Activated CD4-positive, alpha-beta memory T cell treated with anti-CD3 and anti-CD28 coated beads, Interleukin-2, amount 10 ng/mL, durations not matched to agents 7 days and 5 days (primary cell): ENCODE measurements around the gene BTBD9. TPM values are rescaled to one million over a fixed set of nuclear protein-coding genes. Genes with fewer than 3 reads are reported as not detected.
"Not testable (repeated sequence)": the region's sequence is repeated elsewhere in the genome, so short reads cannot be mapped to it uniquely, and the experiment has no call there.

ENCODE experiments used
- CTCF ChIA-PET: fragments of 350-600 bp; sonication (Branson Sonifier 250); formaldehyde crosslinking; loops from one replicate; lab custom pipeline; 2021; ENCODE audit warnings: antibody characterized with exemption, inconsistent platforms; lab: Charles Lee
- POLR2A ChIA-PET: fragments of 350-600 bp; sonication (Branson Sonifier 250); formaldehyde crosslinking; loops from one replicate; lab custom pipeline; 2021; ENCODE audit warnings: antibody characterized with exemption; lab: Charles Lee
- DNase-seq: peaks from one replicate; pipeline ENCODE4 v3.0.0-alpha.2; 2020
- H3K27ac Mint-ChIP-seq: one replicate; pipeline ENCODE4 v1.8.0; 2021; ENCODE audit warnings: mild to moderate bottlenecking, mixed read lengths
- H3K27me3 Mint-ChIP-seq: one replicate; pipeline ENCODE4 v1.8.0; 2021; ENCODE audit warnings: mixed read lengths
- H3K36me3 Mint-ChIP-seq: one replicate; pipeline ENCODE4 v1.8.0; 2021; ENCODE audit warnings: low read depth, mixed read lengths
- H3K4me1 Mint-ChIP-seq: one replicate; pipeline ENCODE4 v1.8.0; 2021; ENCODE audit warnings: mixed read lengths
- H3K4me3 Mint-ChIP-seq: one replicate; pipeline ENCODE4 v1.8.0; 2021; ENCODE audit warnings: mild to moderate bottlenecking, mixed read lengths
- H3K9me3 Mint-ChIP-seq: one replicate; pipeline ENCODE4 v1.8.0; 2021; ENCODE audit warnings: mixed read lengths
- total RNA-seq, 2 experiments: library from RNA; stranded (reverse); gene quantifications; one replicate each; pipeline ENCODE4 v1.2.3, GENCODE V29; 2021

The BTBD9 gene
- total RNA-seq, 2 experiments from 2014 or later = 14.7 to 16.1 TPM

DNA sequence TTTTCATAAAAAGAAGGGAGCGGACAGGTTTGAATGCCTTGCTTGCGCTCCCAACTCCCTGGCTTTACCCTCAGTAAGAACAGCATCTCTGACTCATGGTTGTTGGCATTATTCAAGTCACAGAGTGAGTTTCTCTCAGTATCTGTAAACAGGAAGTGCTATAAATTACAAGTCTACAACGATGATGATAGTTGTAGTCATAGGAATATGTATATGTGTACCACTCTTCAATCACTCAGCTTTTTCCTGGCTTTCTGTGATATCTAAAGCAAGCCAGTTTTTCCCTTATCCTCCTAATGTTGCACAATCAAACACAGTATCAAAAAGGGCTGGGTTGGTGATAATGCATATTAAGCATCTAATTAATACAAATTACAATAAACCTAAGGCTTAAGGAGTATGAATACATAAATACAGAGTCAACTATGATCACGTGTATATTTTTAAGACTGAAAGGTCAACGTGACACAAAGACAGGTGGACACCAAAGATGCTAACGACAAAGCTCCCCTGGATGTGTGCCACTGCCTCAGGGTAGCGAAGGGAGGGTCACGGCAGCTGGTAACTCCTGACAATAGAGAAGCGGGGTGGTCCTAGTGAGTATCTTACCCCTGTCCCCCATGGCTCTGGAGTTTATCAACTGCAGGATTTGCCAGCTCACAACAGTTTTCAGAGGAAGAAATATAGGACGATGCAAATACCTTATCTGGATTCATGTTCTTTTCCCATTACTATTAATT, 202.8 kb downstream of the BTBD9 start:
- ChIA-PET POLR2A (no interaction called here), CTCF (interaction anchor here (1.1 kb wide), 1 partner anchor 11 kb away, joined by 3 read pairs; no protein-coding TSS in a partner anchor)
- Mint-ChIP-seq H3K36me3 (no peaks in the 10 kb centered on the region), H3K27me3 (no peaks in the 10 kb centered on the region), H3K9me3 (peaks cover 5% of the 10 kb centered on the region), H3K4me1 (peaks cover 8% of the 10 kb centered on the region), H3K4me3 (no peak overlapping the region), H3K27ac (no peak overlapping the region)
- DNase-seq = no peak

DNA sequence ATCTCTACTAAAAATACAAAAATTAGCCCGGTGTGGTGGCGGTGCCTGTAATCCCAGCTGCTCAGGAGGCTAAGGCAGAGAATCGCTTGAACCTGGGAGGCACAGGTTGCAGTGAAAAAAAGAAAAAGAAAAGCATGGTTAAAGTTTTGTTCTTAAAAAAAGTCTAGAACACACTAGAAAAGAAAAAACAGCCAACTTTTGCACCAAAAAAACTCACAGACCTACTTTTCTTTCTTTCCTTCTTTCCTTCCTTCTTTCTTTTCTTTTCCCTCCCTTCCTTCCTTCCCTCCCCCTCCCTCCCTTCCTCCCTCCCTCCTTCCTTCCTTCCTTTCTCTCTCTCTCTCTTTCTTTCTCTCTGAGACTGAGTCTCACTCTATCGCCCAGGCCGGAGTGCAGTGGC, 204.4 kb downstream of the BTBD9 start:
- no peaks in the 10 kb centered on the region for H3K36me3 Mint-ChIP-seq
- peaks cover 10% of the 10 kb centered on the region for H3K4me1 Mint-ChIP-seq
- CTCF ChIA-PET = no interaction called here
- POLR2A ChIA-PET = no interaction called here
- peaks cover 5% of the 10 kb centered on the region for H3K9me3 Mint-ChIP-seq
- no peak for DNase-seq
- H3K27me3 Mint-ChIP-seq = no peaks in the 10 kb centered on the region
- H3K27ac Mint-ChIP-seq = no peak overlapping the region
- H3K4me3 Mint-ChIP-seq = no peak overlapping the region

DNA sequence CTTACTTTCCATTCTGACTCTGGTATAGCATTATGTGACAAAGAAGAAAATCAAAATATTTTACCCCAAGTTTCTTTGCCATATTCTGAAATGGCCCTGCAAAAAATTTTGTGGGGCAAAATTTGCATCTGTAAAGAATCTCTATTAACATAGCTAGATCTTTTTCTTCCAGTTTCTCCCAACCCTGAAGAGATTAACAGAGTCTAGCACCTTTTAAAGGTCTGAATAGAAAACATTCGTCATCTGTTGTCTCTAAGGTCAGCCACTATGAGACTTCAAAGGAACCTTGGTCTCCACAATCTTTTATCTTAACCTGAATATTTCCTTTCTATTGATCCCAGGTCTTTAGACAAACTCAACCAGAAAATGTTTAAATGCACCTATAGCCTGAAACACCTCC, 205.7 kb downstream of the BTBD9 start:
- no peak for DNase-seq
- Mint-ChIP-seq H3K27ac (no peak overlapping the region), H3K36me3 (no peaks in the 10 kb centered on the region), H3K4me1 (peaks cover 10% of the 10 kb centered on the region), H3K4me3 (no peak overlapping the region), H3K9me3 (peaks cover 5% of the 10 kb centered on the region), H3K27me3 (no peaks in the 10 kb centered on the region)
- POLR2A ChIA-PET = no interaction called here
- CTCF ChIA-PET = no interaction called here

DNA sequence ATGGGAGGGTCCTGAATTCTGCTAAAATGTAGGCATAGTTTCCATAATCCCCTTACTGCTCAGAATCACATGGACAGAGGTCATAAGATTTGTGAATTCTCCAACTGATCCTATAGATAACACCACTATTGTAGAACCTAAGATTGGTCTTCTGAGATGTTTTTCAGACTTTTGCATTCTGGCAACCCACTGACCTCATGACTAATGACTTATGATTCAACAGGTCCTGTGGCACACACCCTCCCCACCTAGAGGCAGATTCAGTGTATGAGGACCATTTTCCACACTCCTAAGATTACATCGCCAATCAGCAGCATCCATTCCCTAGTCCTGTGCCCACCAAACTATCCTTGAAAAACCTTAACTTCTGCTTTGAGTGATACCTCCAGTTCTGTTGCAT, 207.2 kb downstream of the BTBD9 start:
- Mint-ChIP-seq H3K36me3 (no peaks in the 10 kb centered on the region), H3K4me3 (no peak overlapping the region)
- POLR2A ChIA-PET = no interaction called here

DNA sequence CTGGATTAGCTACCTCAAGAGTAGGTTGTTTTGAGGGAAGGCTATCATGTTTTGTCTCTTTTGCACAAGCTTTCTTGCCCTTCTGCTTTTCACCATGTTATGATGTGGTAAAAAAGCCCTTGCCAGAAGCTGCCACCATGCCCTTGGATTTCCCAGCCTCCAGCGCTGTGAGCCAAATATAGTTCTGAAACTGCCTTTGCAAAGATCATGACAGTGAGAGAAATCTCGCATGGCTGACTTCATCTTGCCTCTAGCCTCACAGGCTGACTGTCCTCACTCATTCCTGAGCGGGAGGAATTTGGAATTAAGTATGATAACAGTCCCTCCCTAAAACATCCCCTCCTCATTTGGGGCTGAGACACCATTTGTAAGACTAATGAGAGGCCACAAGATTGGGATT, 207.7 kb downstream of the BTBD9 start:
- Mint-ChIP-seq H3K27ac (no peak overlapping the region), H3K36me3 (no peaks in the 10 kb centered on the region), H3K4me1 (peaks cover 10% of the 10 kb centered on the region), H3K9me3 (peaks cover 5% of the 10 kb centered on the region), H3K27me3 (no peaks in the 10 kb centered on the region), H3K4me3 (no peak overlapping the region)
- POLR2A ChIA-PET = no interaction called here
- CTCF ChIA-PET = no interaction called here
- no peak for DNase-seq

More for the DNA sequence above, 207.2 kb downstream of the BTBD9 start:
- CTCF ChIA-PET = no interaction called here
- Mint-ChIP-seq H3K9me3 (peaks cover 5% of the 10 kb centered on the region), H3K4me1 (peaks cover 10% of the 10 kb centered on the region), H3K27ac (no peak overlapping the region), H3K27me3 (no peaks in the 10 kb centered on the region)
- DNase-seq = no peak

GRCh38 chr6:38429546-38429945, 210.2 kb downstream of the BTBD9 start:
- DNase-seq = no peak
- ChIA-PET CTCF (no interaction called here), POLR2A (no interaction called here)
- Mint-ChIP-seq H3K36me3 (no peaks in the 10 kb centered on the region), H3K27me3 (no peaks in the 10 kb centered on the region), H3K9me3 (peaks cover 5% of the 10 kb centered on the region), H3K27ac (no peak overlapping the region), H3K4me3 (no peak overlapping the region), H3K4me1 (peaks cover 5% of the 10 kb centered on the region)

DNA sequence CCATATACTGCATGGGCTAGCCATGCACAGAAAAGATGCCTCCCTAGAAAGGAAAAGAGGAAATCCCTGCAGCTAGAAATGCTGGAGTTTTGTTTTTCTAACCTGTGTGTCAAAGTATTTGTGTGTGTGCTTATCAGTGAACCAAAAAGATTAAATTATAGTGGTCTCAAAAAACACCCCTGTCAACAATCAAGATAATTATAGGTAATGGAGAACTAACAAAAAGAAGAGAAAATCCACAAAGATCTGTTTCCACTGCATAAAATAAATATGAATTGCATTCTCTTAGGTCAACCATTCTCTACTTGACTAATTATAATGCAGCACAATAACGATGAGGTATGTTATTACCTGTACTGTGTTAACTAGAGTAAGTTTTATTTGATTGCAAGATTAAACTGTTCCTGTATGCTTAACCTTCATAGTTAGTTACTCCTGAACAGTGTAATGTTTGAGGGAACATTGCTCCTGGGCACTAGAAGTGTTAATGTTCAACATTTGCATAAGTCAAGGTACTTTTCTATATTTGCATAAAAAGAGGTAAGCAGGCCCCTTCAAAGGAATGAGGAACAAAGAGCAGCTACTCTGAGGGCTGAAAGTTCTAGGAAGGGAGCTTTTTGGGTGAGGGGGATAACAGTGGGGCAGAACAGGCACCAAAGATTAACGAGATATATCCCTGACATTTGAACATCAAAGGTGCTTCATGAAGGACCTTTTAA, 212.1 kb downstream of the BTBD9 start:
- Mint-ChIP-seq H3K36me3 (no peaks in the 10 kb centered on the region), H3K4me3 (no peak overlapping the region), H3K9me3 (peaks cover 5% of the 10 kb centered on the region), H3K4me1 (peaks cover 5% of the 10 kb centered on the region), H3K27me3 (no peaks in the 10 kb centered on the region), H3K27ac (no peak overlapping the region)
- DNase-seq = no peak
- ChIA-PET POLR2A (no interaction called here), CTCF (no interaction called here)

GRCh38 chr6:38425788-38426488, 213.8 kb downstream of the BTBD9 start:
- POLR2A ChIA-PET, H3K4me1 Mint-ChIP-seq, H3K4me3 Mint-ChIP-seq, DNase-seq, H3K27ac Mint-ChIP-seq, H3K36me3 Mint-ChIP-seq, H3K9me3 Mint-ChIP-seq, H3K27me3 Mint-ChIP-seq, CTCF ChIA-PET: not testable (repeated sequence)

DNA sequence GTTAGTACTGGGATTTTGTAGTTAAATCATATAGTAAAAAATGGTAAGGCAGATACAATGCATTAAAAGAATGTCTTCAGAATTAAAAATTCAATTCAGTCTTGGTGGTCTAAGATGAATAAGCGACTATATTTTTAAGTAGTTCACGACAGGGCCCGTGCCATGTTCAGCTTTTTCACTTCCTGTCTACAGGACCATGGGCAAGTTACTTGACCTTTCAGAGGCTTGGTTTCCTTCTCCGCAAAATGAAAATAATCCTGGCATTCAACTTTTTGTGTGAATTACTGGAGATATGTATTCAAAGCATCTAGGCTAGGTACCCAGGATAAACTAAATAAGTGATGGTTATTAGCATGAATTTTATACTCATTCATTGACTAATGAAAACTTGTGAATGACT, 216.0 kb downstream of the BTBD9 start:
- Mint-ChIP-seq H3K27ac (no peak overlapping the region), H3K27me3 (no peaks in the 10 kb centered on the region), H3K4me3 (no peak overlapping the region), H3K36me3 (no peaks in the 10 kb centered on the region), H3K9me3 (no peaks in the 10 kb centered on the region), H3K4me1 (no peaks in the 10 kb centered on the region)
- DNase-seq = no peak
- POLR2A ChIA-PET = no interaction called here
- CTCF ChIA-PET = interaction anchor here (0.6 kb wide), 1 partner anchor 1098 kb away, joined by 3 read pairs; no protein-coding TSS in a partner anchor

DNA sequence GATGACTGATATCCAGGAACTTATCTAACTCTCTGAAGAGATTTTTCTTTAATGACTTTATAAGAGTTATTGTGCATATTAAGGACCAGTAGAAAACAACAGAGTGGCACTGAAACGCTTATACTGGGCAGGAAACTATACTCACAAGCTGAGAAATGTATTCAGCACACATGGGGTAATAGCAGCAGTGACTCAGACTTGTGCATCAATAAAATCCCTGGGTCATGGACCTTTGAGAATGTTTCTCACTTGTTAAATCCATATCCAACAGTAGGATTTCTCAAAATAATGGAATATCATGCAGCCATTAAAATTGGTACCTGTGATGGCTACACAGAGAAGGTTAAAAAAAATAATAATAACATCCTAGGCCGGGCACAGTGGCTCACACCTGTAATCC, 219.5 kb downstream of the BTBD9 start:
- Mint-ChIP-seq H3K4me1 (no peaks in the 10 kb centered on the region), H3K9me3 (no peaks in the 10 kb centered on the region), H3K27me3 (no peaks in the 10 kb centered on the region), H3K4me3 (no peak overlapping the region), H3K36me3 (no peaks in the 10 kb centered on the region), H3K27ac (no peak overlapping the region)
- DNase-seq = no peak
- ChIA-PET CTCF (no interaction called here), POLR2A (no interaction called here)

DNA sequence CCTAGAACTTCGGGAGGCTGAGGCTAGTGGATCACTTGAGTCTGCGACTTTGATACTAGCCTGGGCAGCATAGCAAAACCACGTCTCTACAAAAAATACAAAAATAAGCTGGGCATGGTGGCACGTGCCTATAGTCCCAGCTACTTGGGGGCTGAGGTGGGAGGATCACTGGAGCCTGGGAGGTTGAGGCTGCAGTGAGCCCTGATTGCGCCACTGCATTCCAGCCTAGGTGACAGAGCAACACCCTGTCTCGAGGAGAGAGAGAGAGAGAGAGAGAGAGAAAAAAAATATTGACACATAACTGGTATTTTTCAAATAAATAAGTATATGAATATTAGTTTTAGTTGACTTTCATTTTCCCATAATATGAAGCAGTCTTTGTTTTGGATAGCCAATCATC, 222.2 kb downstream of the BTBD9 start:
- Mint-ChIP-seq H3K27me3 (no peaks in the 10 kb centered on the region), H3K9me3 (no peaks in the 10 kb centered on the region), H3K4me1 (peaks cover 6% of the 10 kb centered on the region), H3K36me3 (no peaks in the 10 kb centered on the region), H3K27ac (no peak overlapping the region), H3K4me3 (no peak overlapping the region)
- POLR2A ChIA-PET = no interaction called here
- CTCF ChIA-PET = no interaction called here
- no peak for DNase-seq

DNA sequence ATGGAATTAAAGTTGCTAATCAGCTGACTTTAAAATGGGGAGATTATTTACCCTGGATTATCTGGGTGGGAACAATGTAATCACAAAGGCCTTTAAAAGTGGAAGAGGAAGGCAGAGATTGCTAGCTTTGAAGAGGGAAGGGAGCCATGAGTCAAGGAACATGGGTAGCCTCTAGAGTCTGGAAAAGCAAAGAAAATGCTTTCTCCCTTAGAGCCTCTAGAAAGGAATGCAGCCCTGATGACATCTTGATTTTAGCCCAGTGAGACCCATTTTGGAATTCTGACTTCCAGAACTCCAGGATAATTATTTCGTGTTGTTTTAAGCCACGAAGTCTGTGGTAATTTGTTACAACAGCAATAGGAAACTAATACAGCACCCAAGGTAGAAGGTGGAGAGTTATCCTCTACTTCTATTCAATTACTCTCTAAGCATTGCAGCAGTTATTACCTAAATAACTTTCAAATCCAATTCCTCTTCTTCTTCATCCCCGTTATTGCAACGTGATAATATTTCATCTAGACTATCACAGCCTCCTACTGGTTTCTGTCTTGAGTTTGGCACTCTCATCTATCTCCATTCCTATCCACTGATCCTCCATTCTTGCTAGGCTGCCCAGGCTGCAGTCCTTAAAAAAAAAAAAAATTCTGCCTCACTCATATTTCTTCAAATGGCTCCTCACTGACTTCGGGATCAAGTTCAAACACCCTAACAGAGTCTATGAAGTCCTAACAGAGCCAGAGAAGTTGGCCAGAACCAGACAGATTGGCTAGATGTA, 224.3 kb downstream of the BTBD9 start:
- Mint-ChIP-seq H3K27me3 (no peaks in the 10 kb centered on the region), H3K36me3 (no peaks in the 10 kb centered on the region), H3K27ac (no peak overlapping the region), H3K4me3 (no peak overlapping the region), H3K4me1 (peaks cover 6% of the 10 kb centered on the region), H3K9me3 (no peaks in the 10 kb centered on the region)
- CTCF ChIA-PET = no interaction called here
- DNase-seq = no peak
- POLR2A ChIA-PET = no interaction called here
